NCI-H2196 (cell line): ENCODE measurements around the gene GGNBP2.

ENCODE experiments used
- DNase-seq: peaks from one replicate; lab custom pipeline; 2025; ENCODE audit not compliant: unreplicated experiment; lab: John Stamatoyannopoulos, UW

The GGNBP2 gene

DNA sequence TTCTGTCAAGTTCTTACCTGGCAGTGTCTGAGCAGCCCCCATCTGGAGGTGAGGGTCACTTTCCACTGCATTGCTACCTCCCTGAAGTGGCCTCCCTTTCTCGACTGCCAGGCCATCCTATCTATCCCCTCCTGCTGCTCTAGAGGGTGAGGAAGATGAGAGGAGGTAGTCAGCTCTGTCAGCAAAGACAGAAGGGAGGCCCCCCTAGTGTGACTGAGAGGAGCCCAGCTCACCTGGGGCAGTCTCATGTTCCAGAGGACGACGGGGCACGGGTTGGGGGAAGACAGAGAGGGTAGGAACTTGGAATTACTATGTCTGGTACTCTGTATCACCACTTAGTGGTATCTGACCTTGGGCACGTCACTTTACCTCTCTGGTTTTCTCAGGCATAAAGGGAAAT lies 32.1 kb upstream of the GGNBP2 start:
- DNase-seq = no peak

GRCh38 chr17:36514856-36515255 lies 29.9 kb upstream of the GGNBP2 start:
- no peak for DNase-seq

GRCh38 chr17:36515837-36516236 lies 28.9 kb upstream of the GGNBP2 start:
- no peak for DNase-seq

GRCh38 chr17:36523113-36523512 lies 21.6 kb upstream of the GGNBP2 start:
- no peak for DNase-seq

GRCh38 chr17:36524428-36524876 lies 20.3 kb upstream of the GGNBP2 start:
- no peak for DNase-seq

DNA sequence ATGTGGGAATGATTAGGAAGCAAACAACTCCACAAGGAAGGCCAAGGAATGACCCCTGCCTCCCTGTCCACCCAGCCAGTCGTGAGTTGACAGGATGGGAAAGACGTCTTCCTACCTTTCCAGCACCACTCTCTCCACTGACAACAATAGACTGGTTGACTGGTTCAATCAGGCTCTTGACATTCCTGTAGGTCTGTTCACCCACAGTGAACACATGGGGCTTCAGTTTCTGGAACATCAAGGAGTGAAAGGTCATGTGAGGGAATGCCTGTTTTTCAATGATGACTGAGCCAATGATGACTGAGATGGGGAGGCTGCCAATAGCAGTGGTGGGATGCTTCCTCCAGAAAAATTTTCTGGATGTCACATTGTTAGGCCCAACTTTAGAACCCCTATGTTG lies 19.6 kb upstream of the GGNBP2 start:
- DNase-seq = no peak

GRCh38 chr17:36525888-36526287 lies 18.8 kb upstream of the GGNBP2 start:
- DNase-seq = no peak

GRCh38 chr17:36527621-36528250 lies 17.0 kb upstream of the GGNBP2 start:
- DNase-seq = no peak

GRCh38 chr17:36529121-36529520 lies 15.6 kb upstream of the GGNBP2 start:
- no peak for DNase-seq

DNA sequence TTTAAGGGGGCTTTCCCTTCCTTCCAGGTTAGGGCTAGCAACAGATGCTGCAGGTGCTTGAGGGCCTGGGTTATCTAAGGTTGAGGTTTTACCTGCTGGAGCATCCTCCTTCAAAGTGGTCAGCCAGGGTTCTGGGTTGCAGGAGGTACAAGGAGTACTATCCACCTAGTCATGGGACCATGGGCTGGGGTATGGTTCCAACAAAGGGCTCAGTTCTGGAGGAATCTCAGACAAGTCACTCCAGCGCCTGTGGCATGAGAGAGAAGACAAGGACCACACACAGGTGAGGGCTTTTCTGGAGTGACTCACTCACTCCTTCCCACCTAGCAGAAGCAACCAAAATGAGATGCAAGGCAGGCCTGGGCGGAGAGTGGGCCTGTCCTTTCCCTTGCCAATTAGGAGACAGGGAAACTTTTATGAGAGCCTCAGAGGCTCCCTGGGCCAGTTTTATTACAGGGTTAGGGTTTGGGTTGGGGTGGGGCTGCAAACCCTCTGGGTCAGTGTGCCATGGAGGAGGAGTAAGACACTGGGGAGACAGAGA lies 12.2 kb upstream of the GGNBP2 start:
- DNase-seq = no peak

DNA sequence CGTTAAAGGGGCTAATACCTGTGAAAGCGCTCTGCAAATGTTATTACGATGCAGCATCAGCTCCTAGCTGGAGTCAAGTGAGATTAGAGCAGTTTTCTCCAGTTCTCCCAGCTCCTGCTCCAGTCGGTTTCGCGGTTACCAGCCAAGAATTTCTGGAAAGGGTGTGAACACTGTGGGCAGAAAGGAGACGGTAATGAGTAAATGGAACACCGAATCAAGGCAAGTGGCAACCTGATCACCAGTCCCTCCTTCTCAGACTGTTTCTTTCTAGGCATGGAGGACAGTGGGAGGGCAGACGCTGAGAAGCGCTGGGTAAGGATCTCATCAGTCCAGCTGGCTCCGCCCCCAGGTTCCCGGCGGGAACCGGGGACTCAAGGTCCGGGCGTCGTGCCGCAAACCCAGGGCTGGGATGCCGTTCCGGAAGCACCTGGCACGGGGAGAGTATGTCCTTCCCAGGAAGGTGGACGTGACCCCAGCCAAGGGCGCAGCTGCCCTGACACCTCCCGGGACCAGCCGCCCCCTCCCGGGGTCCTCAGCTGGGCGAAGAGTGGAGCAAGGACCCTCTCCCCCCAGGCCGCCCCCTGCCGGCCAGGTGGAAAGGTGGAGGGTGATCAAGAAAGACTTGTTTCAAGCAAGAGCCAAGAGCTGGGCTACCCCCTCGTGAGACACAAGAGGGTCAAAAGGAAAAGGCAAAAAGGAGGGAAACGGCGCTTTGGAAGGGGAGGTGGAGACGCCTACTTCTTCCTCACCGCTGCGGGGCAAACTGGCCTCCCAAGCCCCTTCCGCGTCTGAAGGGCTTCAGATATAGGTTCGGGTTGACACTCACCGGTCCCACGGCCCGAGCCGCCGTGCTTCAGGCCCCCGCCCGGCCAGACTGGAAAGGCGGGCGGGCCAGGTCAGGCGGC lies 10.5 kb upstream of the GGNBP2 start:
- peak; percentile 79 for DNase-seq

- peak; percentile 73 for DNase-seq
Measured at GRCh38 chr17:36534840-36535668, 9.7 kb upstream of the GGNBP2 start, which contains the start of the genes MYO19 and PIGW. MYO19 (minus strand) TSS chr17:36534868; CDS start chr17:36532538, 2,330 bp downstream. PIGW (plus strand) TSS chr17:36534987; CDS start chr17:36537102, 2,115 bp downstream.

- no peak for DNase-seq
Measured at GRCh38 chr17:36535669-36536081, 9.0 kb upstream of the GGNBP2 start.

GRCh38 chr17:36540696-36541095 lies 4.0 kb upstream of the GGNBP2 start:
- DNase-seq = no peak

- no peak for DNase-seq
Measured at GRCh38 chr17:36542755-36543154, 2.0 kb upstream of the GGNBP2 start.

DNA sequence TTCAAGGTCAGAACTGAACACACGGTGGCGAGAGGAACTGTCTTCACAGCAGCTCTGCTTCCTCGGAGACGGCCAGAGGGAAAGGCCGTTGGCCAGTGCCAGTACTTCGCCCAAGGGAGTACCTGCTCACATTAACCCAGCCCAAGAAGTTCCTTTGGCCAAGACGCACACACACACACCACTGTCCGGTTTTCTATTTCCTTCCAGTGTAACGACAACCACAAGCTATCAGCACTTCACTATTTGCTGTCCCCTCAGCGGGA lies 744 bp upstream of the GGNBP2 start:
- DNase-seq = no peak

- DNase-seq = no peak
Measured at GRCh38 chr17:36545077-36545464, 352 bp downstream of the GGNBP2 start.

DNA sequence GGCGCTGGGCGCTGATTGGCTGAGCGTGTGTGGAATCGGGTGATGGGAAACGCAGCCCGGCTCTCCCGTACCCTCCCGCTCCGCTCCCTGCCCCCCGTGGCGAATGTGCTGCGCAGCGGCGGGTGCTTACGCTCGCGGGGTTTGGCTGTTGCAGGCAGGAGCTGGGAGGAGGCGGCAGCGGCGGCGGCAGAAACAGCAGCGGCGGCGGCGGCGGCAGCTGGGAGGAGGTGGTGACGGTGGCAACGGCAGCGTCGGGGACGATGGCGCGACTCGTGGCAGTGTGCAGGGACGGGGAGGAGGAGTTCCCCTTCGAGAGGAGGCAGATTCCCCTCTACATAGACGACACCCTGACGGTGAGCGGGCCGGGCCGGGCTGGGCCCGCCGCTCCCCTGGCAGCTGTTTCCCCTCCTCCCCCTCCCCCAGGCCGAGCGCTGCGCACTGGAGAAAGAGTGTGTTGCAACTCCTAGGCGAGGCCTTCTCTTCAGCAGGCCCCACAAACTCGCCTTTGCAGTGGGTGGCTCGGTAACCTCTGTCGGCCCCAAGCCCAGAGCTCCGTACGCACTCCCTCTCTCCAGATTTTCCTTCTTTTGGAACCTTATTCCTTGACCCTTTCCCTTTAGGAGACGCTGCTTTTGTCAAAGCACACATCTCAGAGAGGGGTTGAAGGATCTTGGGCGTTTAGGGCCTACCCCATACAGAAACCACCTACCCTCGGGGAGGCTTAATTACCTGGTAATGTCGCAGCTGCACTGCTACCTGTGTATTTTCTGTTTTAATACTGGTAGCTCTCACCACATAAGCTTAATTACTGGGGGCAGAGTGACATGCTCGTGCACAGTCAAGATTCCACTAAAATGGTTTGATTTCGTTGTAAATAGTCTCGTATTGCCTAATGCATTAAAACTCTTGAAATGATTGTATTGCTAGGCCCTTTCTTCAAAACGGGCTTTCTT lies 1.0 kb downstream of the GGNBP2 start:
- DNase-seq = peak; percentile 90

DNA sequence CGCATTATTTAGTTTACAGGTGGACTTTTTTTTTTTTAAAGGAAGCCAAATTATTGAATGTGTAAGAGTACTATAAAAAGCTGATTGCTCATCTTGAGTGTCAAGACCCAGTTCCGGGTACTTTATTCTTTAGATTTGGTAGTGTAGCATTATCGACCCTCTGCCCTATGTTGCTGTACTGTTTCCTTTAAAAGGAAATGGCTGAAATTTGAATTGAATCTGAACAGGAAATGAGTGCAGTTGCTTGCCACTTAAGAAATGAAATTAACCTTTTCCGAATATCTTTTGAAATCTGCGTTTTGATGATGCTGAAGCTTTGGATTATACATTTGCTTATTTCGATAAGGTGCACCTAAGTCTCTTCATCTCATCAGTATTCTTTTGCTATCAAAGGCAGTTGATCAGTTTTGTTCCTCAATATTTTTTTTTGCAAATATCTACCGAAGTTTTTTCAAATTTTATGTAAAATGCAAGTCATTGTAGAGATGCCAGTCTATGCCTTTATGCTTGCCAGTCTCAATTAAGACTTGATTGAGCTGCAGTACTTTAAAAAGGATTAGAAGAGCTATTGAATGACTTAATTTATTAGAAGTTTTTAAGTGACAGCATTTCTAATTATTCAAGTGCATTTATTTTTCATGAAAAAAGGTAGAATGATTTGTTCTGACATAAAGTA lies 1.8 kb downstream of the GGNBP2 start:
- DNase-seq = no peak

DNA sequence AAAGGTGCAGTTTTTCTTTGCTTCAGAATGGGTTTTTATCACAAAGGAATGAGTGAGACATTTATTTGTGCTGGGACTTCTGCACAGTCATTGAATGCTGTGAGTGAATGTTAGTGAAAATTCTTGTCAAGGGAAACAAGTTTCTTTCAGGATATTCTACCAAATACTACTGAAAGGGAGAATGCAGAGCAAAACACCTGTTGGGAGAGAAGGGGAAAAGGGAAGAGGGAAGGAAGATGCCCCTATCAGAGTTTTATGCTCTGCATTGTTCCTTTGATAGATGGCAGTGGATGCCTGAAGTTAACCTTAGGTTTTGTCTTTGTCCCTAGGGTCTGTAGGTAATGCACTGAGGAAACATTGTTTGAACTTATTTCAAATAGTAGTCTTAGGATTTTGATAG lies 3.1 kb downstream of the GGNBP2 start:
- no peak for DNase-seq
